ENCODE results near the gene TYW5. TPM values are rescaled to one million over a fixed set of nuclear protein-coding genes. Genes with fewer than 3 reads are reported as not detected.

Gene TYW5
- total and polyA plus RNA-seq, 2 of the 13 experiments (the other 11 are each of a cell fraction or from before 2014, with no cell fraction given), result 8.3 to 14.6 TPM

DNA sequence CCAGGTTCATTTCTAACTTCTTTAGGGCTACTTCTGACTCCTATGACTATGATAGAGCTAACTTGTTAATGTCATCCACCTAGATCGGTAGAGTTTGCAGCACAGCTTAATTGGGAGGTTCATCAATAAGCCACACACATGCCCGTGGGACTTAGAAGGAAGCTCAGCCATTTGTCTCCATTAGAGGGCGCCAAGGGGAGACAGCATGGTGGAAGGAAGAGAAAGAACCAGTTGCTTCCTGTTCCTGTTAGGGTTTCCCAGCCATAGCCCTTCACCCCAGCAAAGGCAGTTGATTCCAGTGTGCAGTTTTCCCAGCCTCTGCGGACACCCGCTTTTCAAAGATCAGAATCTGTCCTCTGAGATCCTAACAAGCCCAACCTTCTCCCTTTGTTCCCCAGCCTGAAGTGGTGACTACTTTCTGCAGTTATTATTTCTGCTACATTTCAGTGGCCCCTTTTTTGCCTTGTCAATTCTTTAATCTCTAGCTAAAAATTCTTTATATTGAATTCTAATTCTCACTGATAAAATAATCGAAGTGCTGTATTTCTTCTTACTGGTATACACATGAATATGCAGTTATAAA is 30.4 kb upstream of the TYW5 start (continued):
- TF ChIP-seq GMEB2 (CRISPR knock-in tag; IDR thresholded peaks at IDR 0.05; ENCODE audit: low read depth) (no peak), ZNF556 (CRISPR knock-in tag; IDR thresholded peaks at IDR 0.05; ENCODE audit: borderline replicate concordance) (0 out of 2 replicates have a peak, but pooled peaks have one; percentile 22), SOX13 (IDR thresholded peaks at IDR 0.05) (no peak), SOX13 (CRISPR knock-in tag; conservative IDR thresholded peaks at IDR 0.05 in 1 of 2, IDR thresholded peaks at IDR 0.05 in 1 of 2) (no peak), THAP11 (CRISPR knock-in tag; IDR thresholded peaks at IDR 0.05) (peak; percentile 55; the same call in 1 of the 2 replicates), ZNF710 (CRISPR knock-in tag; IDR thresholded peaks at IDR 0.05; ENCODE audit: borderline replicate concordance) (no peak), GABPA (IDR thresholded peaks at IDR 0.05; ENCODE audit: low read depth, low read length) (peak; percentile 62), GABPA (CRISPR knock-in tag; IDR thresholded peaks at IDR 0.05; ENCODE audit: low read depth) (peak; percentile 90), REPIN1 (CRISPR knock-in tag; IDR thresholded peaks at IDR 0.05; ENCODE audit: borderline replicate concordance, low read depth) (peak; percentile 50; the same call in 1 of the 2 replicates), NFIC (IDR thresholded peaks at IDR 0.05; ENCODE audit: low read length) (peak; percentile 29; the same call in 1 of the 2 replicates), EHMT2 (IDR thresholded peaks at IDR 0.05; ENCODE audit: borderline replicate concordance, low read depth, low read length) (peak; percentile 68; the same call in 1 of the 2 replicates), ELF3 (CRISPR knock-in tag; IDR thresholded peaks at IDR 0.05) (peak; percentile 93), MIER2 (CRISPR knock-in tag; IDR thresholded peaks at IDR 0.05) (0 out of 2 replicates have a peak, but pooled peaks have one; percentile 49), PPARG (CRISPR knock-in tag; conservative IDR thresholded peaks at IDR 0.05) (peak; percentile 45; the same call in 1 of the 2 replicates), ZNF724P (CRISPR knock-in tag; IDR thresholded peaks at IDR 0.05; ENCODE audit: borderline replicate concordance) (no peak), ZNF562 (CRISPR knock-in tag; IDR thresholded peaks at IDR 0.05; ENCODE audit: borderline replicate concordance) (no peak), NR2F6 (IDR thresholded peaks at IDR 0.05) (no peak), NR2F6 (CRISPR knock-in tag; IDR thresholded peaks at IDR 0.05) (0 out of 2 replicates have a peak, but pooled peaks have one; percentile 35), ARID2 (CRISPR knock-in tag; IDR thresholded peaks at IDR 0.05; ENCODE audit: borderline replicate concordance) (no peak), HNRNPLL (IDR thresholded peaks at IDR 0.05; ENCODE audit: low read depth, low read length, poor library complexity, severe bottlenecking) (no peak), ZNF761 (CRISPR knock-in tag; conservative IDR thresholded peaks at IDR 0.05) (no peak), ZZZ3 (CRISPR knock-in tag; IDR thresholded peaks at IDR 0.05; ENCODE audit: borderline replicate concordance) (no peak), ZSCAN29 (CRISPR knock-in tag; conservative IDR thresholded peaks at IDR 0.05) (0 out of 2 replicates have a peak, but pooled peaks have one; percentile 40)
- TF ChIP-seq, protein P1, sequence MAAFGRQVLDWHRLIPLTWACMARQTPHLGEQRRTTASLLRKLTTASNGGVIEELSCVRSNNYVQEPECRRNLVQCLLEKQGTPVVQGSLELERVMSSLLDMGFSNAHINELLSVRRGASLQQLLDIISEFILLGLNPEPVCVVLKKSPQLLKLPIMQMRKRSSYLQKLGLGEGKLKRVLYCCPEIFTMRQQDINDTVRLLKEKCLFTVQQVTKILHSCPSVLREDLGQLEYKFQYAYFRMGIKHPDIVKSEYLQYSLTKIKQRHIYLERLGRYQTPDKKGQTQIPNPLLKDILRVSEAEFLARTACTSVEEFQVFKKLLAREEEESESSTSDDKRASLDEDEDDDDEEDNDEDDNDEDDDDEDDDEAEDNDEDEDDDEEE (CRISPR knock-in tag; IDR thresholded peaks at IDR 0.05), result no peak
- TF ChIP-seq, protein P2, sequence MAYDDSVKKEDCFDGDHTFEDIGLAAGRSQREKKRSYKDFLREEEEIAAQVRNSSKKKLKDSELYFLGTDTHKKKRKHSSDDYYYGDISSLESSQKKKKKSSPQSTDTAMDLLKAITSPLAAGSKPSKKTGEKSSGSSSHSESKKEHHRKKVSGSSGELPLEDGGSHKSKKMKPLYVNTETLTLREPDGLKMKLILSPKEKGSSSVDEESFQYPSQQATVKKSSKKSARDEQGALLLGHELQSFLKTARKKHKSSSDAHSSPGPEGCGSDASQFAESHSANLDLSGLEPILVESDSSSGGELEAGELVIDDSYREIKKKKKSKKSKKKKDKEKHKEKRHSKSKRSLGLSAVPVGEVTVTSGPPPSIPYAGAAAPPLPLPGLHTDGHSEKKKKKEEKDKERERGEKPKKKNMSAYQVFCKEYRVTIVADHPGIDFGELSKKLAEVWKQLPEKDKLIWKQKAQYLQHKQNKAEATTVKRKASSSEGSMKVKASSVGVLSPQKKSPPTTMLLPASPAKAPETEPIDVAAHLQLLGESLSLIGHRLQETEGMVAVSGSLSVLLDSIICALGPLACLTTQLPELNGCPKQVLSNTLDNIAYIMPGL (CRISPR knock-in tag; IDR thresholded peaks at IDR 0.05; ENCODE audit: borderline replicate concordance in 1 of 2, low read depth in 1 of 2), result peak; percentile 47 to 68; a peak in 1 of 4 replicates
